GM18520 (cell line): ENCODE data around the gene TMCC1.
"Not testable (repeated sequence)": the region's sequence is repeated elsewhere in the genome, so short reads cannot be mapped to it uniquely, and the experiment has no call there.

ENCODE experiments used
- ATAC-seq: cut with Tn5 transposase; IDR thresholded peaks from one replicate; pipeline ENCODE4 v1.9.1; 2021; ENCODE audit not compliant: unreplicated experiment

TMCC1 gene

GRCh38 chr3:129893581-129894070, at the start of gene TMCC1:
Gene TMCC1 (minus strand): TSS chr3:129893711.
- ATAC-seq = peak; percentile 78

GRCh38 chr3:129943020-129943419, 49.5 kb upstream of the TMCC1 start:
- no peak for ATAC-seq

GRCh38 chr3:129942296-129942695, 48.8 kb upstream of the TMCC1 start:
- no peak for ATAC-seq

GRCh38 chr3:129940086-129940485, 46.6 kb upstream of the TMCC1 start:
- ATAC-seq = no peak

GRCh38 chr3:129938140-129938930, 44.8 kb upstream of the TMCC1 start:
- ATAC-seq = no peak

- ATAC-seq = no peak
These were observed 44.2 kb upstream of the TMCC1 start for GRCh38 chr3:129937717-129938116.

- ATAC-seq = no peak
These were observed 43.2 kb upstream of the TMCC1 start for GRCh38 chr3:129936757-129937156.

- no peak for ATAC-seq
These were observed 41.0 kb upstream of the TMCC1 start for GRCh38 chr3:129934234-129935123.

GRCh38 chr3:129933471-129933870, 40.0 kb upstream of the TMCC1 start:
- no peak for ATAC-seq

- no peak for ATAC-seq
These were observed 35.9 kb upstream of the TMCC1 start for GRCh38 chr3:129929383-129929782.

GRCh38 chr3:129927072-129927471, 33.6 kb upstream of the TMCC1 start:
- no peak for ATAC-seq

- ATAC-seq = no peak
These were observed 26.3 kb upstream of the TMCC1 start for GRCh38 chr3:129919806-129920205.

GRCh38 chr3:129919357-129919756, 25.8 kb upstream of the TMCC1 start:
- no peak for ATAC-seq

GRCh38 chr3:129918461-129918860, 24.9 kb upstream of the TMCC1 start:
- no peak for ATAC-seq

GRCh38 chr3:129917423-129918007, 24.0 kb upstream of the TMCC1 start:
- ATAC-seq = no peak

- ATAC-seq = no peak
These were observed 20.1 kb upstream of the TMCC1 start for GRCh38 chr3:129913618-129914017.

- no peak for ATAC-seq
These were observed 17.9 kb upstream of the TMCC1 start for GRCh38 chr3:129911261-129911861.

GRCh38 chr3:129909235-129909634, 15.7 kb upstream of the TMCC1 start:
- not testable (repeated sequence) for ATAC-seq

- ATAC-seq = no peak
These were observed 14.9 kb upstream of the TMCC1 start for GRCh38 chr3:129908417-129908816.

GRCh38 chr3:129901272-129901671, 7.8 kb upstream of the TMCC1 start:
- ATAC-seq = not testable (repeated sequence)

GRCh38 chr3:129897026-129897425, 3.5 kb upstream of the TMCC1 start:
- no peak for ATAC-seq
